OCI-LY1 (cell line): ENCODE measurements around the gene RAET1G.

ENCODE experiments used
- H2AFZ ChIP-seq: fragments of 200-600 bp; sonication (generic), shearing (Covaris generic); 2 replicates; pipeline ENCODE4 v1.6.0; 2014; ENCODE audit warnings: antibody characterized with exemption, mild to moderate bottlenecking, low read length
- H3F3A ChIP-seq: fragments of 200-600 bp; sonication (generic), shearing (Covaris generic); 2 replicates; pipeline ENCODE4 v1.6.0; 2014; ENCODE audit warnings: mild to moderate bottlenecking, antibody characterized with exemption, low read length, moderate library complexity; ENCODE audit not compliant: insufficient read depth
- H3K27ac ChIP-seq: fragments of 200-600 bp; sonication (generic); 2 replicates; pipeline ENCODE4 v1.5.1; 2014; ENCODE audit warnings: low read length, mixed run types, mild to moderate bottlenecking, low read depth; ENCODE audit not compliant: poor library complexity, severe bottlenecking
- H3K27me3 ChIP-seq: fragments of 200-600 bp; sonication (generic); 2 replicates; pipeline ENCODE4 v1.6.0; 2014; ENCODE audit warnings: antibody characterized with exemption, mild to moderate bottlenecking, low read length, moderate library complexity; ENCODE audit not compliant: insufficient read depth
- H3K36me3 ChIP-seq: fragments of 200-600 bp; sonication (generic); 2 replicates; pipeline ENCODE4 v1.6.1; 2014; ENCODE audit warnings: mild to moderate bottlenecking, antibody characterized with exemption, low read length, moderate library complexity, mixed read lengths; ENCODE audit not compliant: insufficient read depth
- H3K4me1 ChIP-seq: fragments of 200-600 bp; sonication (generic); 2 replicates; pipeline ENCODE4 v1.5.1; 2014; ENCODE audit warnings: mild to moderate bottlenecking, low read length, moderate library complexity; ENCODE audit not compliant: insufficient read depth, severe bottlenecking
- H3K4me2 ChIP-seq: fragments of 200-600 bp; sonication (generic), shearing (Covaris generic); 2 replicates; pipeline ENCODE4 v1.6.1; 2014; ENCODE audit warnings: low read length
- H3K4me3 ChIP-seq: fragments of 200-600 bp; sonication (generic); 2 replicates; pipeline ENCODE4 v1.5.1; 2014; ENCODE audit warnings: low read length, low read depth, mild to moderate bottlenecking, mixed read lengths; ENCODE audit not compliant: poor library complexity, severe bottlenecking
- H3K79me2 ChIP-seq: fragments of 200-600 bp; shearing (Covaris generic); 2 replicates; pipeline ENCODE4 v1.6.1; 2016; ENCODE audit warnings: mixed run types, low read length, mixed read lengths; ENCODE audit not compliant: insufficient read depth
- H3K9ac ChIP-seq: fragments of 200-600 bp; sonication (generic), shearing (Covaris generic); 2 replicates; pipeline ENCODE4 v1.6.1; 2014; ENCODE audit warnings: mild to moderate bottlenecking, low read length, mixed read lengths
- H3K9me2 ChIP-seq: fragments of 200-600 bp; sonication (generic), shearing (Covaris generic); 2 replicates; pipeline ENCODE4 v1.6.1; 2014; ENCODE audit warnings: low read depth, mild to moderate bottlenecking, low read length, mixed read lengths
- H3K9me3 ChIP-seq: fragments of 200-600 bp; shearing (Covaris generic); 2 replicates; pipeline ENCODE4 v1.6.1; 2014; ENCODE audit warnings: low read length, mixed read lengths
- H4K20me1 ChIP-seq: fragments of 200-600 bp; sonication (generic), shearing (Covaris generic); 2 replicates; pipeline ENCODE4 v1.6.0; 2016; ENCODE audit warnings: mild to moderate bottlenecking, low read length; ENCODE audit not compliant: insufficient read depth
- CTCF ChIP-seq: fragments of 200-600 bp; sonication (generic), shearing (Covaris generic); IDR thresholded peaks from 2 replicates; pipeline ENCODE4 v1.5.1; 2017; ENCODE audit warnings: mild to moderate bottlenecking, antibody characterized with exemption, low read length, moderate library complexity, mixed read lengths
- EZH2 ChIP-seq: fragments of 200-600 bp; sonication (generic), shearing (Covaris generic); IDR thresholded peaks from 2 replicates; pipeline ENCODE4 v1.8.0; 2017; ENCODE audit warnings: borderline replicate concordance, mixed run types, mild to moderate bottlenecking, antibody characterized with exemption, low read length, moderate library complexity, mixed read lengths

Gene RAET1G

GRCh38 chr6:149964308-149965193 lies 41.6 kb upstream of the RAET1G start:
- H3K4me2 ChIP-seq, result peak overlapping the region; percentile 74; the same call in 1 of the 2 replicates
- no peaks in the 10 kb centered on the region for H3K79me2 ChIP-seq
- TF ChIP-seq EZH2 (no peak), CTCF (no peak)
- no peak overlapping the region for H3K9ac ChIP-seq
- H3K9me3 ChIP-seq, result no peaks in the 10 kb centered on the region
- peaks cover 11% of the 10 kb centered on the region for H3K4me1 ChIP-seq
- H3K9me2 ChIP-seq, result no peaks in the 10 kb centered on the region
- H3K27me3 ChIP-seq, result no peaks in the 10 kb centered on the region
- no peaks in the 10 kb centered on the region for H4K20me1 ChIP-seq
- H3F3A ChIP-seq, result no peaks in the 10 kb centered on the region
- no peaks in the 10 kb centered on the region for H3K36me3 ChIP-seq
- H3K4me3 ChIP-seq, result peak overlapping the region; percentile 59
- no peak overlapping the region for H3K27ac ChIP-seq
- H2AFZ ChIP-seq, result no peak overlapping the region

- no peaks in the 10 kb centered on the region for H3K36me3 ChIP-seq
- no peak within 1 kb of the TSS for H3K27ac ChIP-seq
- H3F3A ChIP-seq, result no peaks in the 10 kb centered on the region
- H2AFZ ChIP-seq, result 0 out of 2 replicates have a peak within 1 kb of the TSS, but pooled peaks have one; percentile 15
- TF ChIP-seq EZH2, result no peak
- TF ChIP-seq CTCF, result no peak
- H3K4me3 ChIP-seq, result peak within 1 kb of the TSS; percentile 59
- H3K27me3 ChIP-seq, result no peaks in the 10 kb centered on the region
- peaks cover 11% of the 10 kb centered on the region for H3K4me1 ChIP-seq
- no peaks in the 10 kb centered on the region for H3K9me3 ChIP-seq
- H3K4me2 ChIP-seq, result peak within 1 kb of the TSS; percentile 74
- no peaks in the 10 kb centered on the region for H3K79me2 ChIP-seq
- no peaks in the 10 kb centered on the region for H3K9me2 ChIP-seq
- H4K20me1 ChIP-seq, result no peaks in the 10 kb centered on the region
- peak within 1 kb of the TSS; percentile 48 for H3K9ac ChIP-seq
These were observed 40.8 kb upstream of the RAET1G start, which contains the start of gene ULBP1 for GRCh38 chr6:149963462-149964307. Gene ULBP1 (plus strand): TSS chr6:149963943. CDS start chr6:149964050, 107 bp downstream.

GRCh38 chr6:149963212-149963461 lies 40.2 kb upstream of the RAET1G start:
- TF ChIP-seq CTCF (no peak), EZH2 (no peak)
- H3K27ac ChIP-seq, result no peak overlapping the region
- H3K4me2 ChIP-seq, result peak overlapping the region; percentile 74
- H3K79me2 ChIP-seq, result no peaks in the 10 kb centered on the region
- peak overlapping the region; percentile 48; the same call in 1 of the 2 replicates for H3K9ac ChIP-seq
- no peaks in the 10 kb centered on the region for H3K36me3 ChIP-seq
- no peaks in the 10 kb centered on the region for H3F3A ChIP-seq
- H2AFZ ChIP-seq, result 0 out of 2 replicates have a peak overlapping the region, but pooled peaks have one; percentile 15
- H3K4me1 ChIP-seq, result peaks cover 11% of the 10 kb centered on the region
- no peaks in the 10 kb centered on the region for H4K20me1 ChIP-seq
- no peaks in the 10 kb centered on the region for H3K9me2 ChIP-seq
- H3K27me3 ChIP-seq, result no peaks in the 10 kb centered on the region
- H3K9me3 ChIP-seq, result no peaks in the 10 kb centered on the region
- peak overlapping the region; percentile 59 for H3K4me3 ChIP-seq
